Left ventricle myocardium inferior (tissue), 1 donor: ENCODE results near the gene FILIP1L. TPM values are rescaled to one million over a fixed set of nuclear protein-coding genes. Genes with fewer than 3 reads are reported as not detected.
A peak's percentile ranks its signal among the peaks of the same experiment; 100 is the strongest.

ENCODE experiments used
- DNase-seq: peaks from one replicate; pipeline ENCODE4 v3.0.0-alpha.2; 2020
- H3K27ac ChIP-seq: fragments of 200-600 bp; replicated peaks from 2 replicates; pipeline ENCODE4 v1.8.0; 2021
- H3K27me3 ChIP-seq: fragments of 200-600 bp; 2 replicates; pipeline ENCODE4 v1.8.0; 2021; ENCODE audit warnings: low read depth
- H3K36me3 ChIP-seq: fragments of 200-600 bp; 2 replicates; pipeline ENCODE4 v1.8.0; 2021
- H3K4me1 ChIP-seq: fragments of 200-600 bp; 2 replicates; pipeline ENCODE4 v1.8.0; 2021
- H3K4me3 ChIP-seq: fragments of 200-600 bp; 2 replicates; pipeline ENCODE4 v1.8.0; 2021; ENCODE audit warnings: mild to moderate bottlenecking, moderate library complexity
- H3K9me3 ChIP-seq: fragments of 200-600 bp; replicated peaks from 2 replicates; pipeline ENCODE4 v1.8.0; 2021
- intact Hi-C: fragments of 100-400 bp; cut with micrococcal nuclease; formaldehyde crosslinking; loops from one replicate; pipeline ENCODE4 v1.11.0; 2022
- total RNA-seq: library from RNA; stranded (reverse); fragmentation: NEBNext Ultra II Directional; extraction: Animal tissue kit (Norgen Biotek cat#: 25700); gene quantifications from one replicate; pipeline ENCODE4 v1.2.1, GENCODE V29; 2021
- TF ChIP-seq, protein P1 (sequence below): fragments of 200-600 bp; IDR thresholded peaks from 2 replicates; pipeline ENCODE4 v1.8.0; 2021; ENCODE audit warnings: antibody characterized with exemption, mild to moderate bottlenecking, borderline replicate concordance
- donor health status: DM: no; HTN: yes; CAD: no; lungs with severe emphysema.

The FILIP1L gene
- total RNA-seq, 1 donor from 2014 or later, result 84.9 TPM

DNA sequence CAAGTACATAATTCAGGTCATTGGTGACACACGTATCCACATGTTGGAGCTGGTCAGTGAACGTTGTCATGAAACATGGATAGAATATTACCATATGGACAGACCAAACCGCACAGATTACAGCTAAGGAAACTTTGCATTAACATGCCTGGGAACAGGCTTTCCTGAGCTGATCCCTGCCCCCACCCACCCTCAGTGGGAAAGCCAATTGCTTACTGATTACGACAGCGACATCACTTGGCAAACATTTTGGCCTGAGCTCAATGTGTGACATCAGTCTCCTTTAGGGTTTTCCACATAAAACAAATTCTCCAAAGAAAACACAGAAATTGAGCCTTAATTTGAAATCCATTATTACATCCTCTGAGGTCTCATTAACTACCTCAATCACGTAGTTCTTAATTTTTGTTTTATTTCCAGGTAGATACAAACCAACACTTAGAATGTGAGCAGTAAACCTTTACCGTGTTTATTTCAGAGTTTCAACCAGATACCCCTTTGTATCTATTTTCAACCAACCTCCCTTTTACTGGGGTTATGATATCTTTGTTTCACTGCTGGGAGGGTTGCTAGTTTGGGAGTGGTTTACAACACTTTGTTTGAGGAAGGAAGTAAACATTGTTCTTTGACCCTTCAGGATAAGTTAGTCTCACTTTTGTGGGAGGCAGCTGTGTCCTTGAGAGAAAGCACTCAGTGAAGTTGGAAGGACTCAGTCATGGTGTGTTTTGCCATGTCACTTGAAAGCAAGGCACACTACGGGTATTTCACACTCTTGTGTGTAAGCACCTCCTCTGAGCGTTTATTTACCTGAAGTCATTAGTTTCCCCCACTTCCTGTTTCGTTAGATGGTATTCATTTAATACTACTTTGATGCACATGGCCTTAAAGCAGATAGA lies 193.6 kb downstream of the FILIP1L start:
- H3K4me1 ChIP-seq, result peaks cover 56% of the 10 kb centered on the region
- no peak overlapping the region for H3K4me3 ChIP-seq
- no peaks in the 10 kb centered on the region for H3K27me3 ChIP-seq
- H3K9me3 ChIP-seq, result no peaks in the 10 kb centered on the region
- H3K36me3 ChIP-seq, result no peaks in the 10 kb centered on the region
- intact Hi-C loops, result loop anchor here (10.0 kb wide), 1 partner anchor 46 kb away; no protein-coding TSS in a partner anchor
- DNase-seq, result peak; percentile 79
- H3K27ac ChIP-seq, result peak overlapping the region; percentile 88
- TF ChIP-seq, protein P1, sequence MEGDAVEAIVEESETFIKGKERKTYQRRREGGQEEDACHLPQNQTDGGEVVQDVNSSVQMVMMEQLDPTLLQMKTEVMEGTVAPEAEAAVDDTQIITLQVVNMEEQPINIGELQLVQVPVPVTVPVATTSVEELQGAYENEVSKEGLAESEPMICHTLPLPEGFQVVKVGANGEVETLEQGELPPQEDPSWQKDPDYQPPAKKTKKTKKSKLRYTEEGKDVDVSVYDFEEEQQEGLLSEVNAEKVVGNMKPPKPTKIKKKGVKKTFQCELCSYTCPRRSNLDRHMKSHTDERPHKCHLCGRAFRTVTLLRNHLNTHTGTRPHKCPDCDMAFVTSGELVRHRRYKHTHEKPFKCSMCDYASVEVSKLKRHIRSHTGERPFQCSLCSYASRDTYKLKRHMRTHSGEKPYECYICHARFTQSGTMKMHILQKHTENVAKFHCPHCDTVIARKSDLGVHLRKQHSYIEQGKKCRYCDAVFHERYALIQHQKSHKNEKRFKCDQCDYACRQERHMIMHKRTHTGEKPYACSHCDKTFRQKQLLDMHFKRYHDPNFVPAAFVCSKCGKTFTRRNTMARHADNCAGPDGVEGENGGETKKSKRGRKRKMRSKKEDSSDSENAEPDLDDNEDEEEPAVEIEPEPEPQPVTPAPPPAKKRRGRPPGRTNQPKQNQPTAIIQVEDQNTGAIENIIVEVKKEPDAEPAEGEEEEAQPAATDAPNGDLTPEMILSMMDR, result no peak

DNA sequence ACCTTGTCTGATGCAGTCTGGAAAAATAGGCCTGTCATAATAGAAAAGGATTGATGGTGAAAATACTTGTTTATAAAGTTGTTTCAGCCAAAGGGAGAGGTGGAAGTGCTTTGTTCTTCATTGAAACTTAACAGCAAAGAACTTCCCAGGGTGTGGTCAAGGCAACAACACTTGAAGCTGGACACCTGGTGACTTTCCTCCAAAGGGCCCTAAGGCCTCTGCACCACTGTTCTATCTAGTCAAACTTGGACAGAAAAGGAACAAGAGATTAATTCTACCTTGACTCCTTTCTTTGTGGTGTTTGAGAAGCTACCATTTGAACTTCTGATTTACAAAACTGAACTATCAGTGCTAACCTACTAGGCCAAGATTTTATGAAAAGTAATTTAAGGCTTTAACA lies 194.6 kb downstream of the FILIP1L start:
- DNase-seq, result no peak
- H3K36me3 ChIP-seq, result no peaks in the 10 kb centered on the region
- TF ChIP-seq, protein P1, result no peak
- peaks cover 46% of the 10 kb centered on the region for H3K4me1 ChIP-seq
- H3K9me3 ChIP-seq, result no peaks in the 10 kb centered on the region
- no peak overlapping the region for H3K4me3 ChIP-seq
- peak overlapping the region; percentile 88 for H3K27ac ChIP-seq
- intact Hi-C loops, result loop anchor here (10.0 kb wide), 1 partner anchor 45 kb away; no protein-coding TSS in a partner anchor
- no peaks in the 10 kb centered on the region for H3K27me3 ChIP-seq

DNA sequence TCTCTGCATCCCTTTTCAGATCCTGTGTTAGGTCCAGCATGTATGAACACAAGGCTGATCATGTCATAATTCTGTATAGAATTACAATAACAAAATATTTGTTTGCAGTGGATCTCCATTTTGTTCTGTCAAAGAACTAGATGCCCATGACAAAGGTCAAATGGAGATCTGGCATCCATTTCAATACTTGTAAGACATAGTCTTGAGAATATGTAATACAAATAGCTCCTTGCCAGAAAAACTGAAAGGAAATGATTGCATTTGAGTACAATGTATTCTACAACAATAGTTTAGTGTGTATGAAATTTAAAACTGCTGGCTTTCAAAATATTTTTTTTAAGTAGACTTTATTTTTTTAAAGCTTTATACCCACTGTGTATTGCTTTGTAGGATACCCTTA lies 195.6 kb downstream of the FILIP1L start:
- intact Hi-C loops, result no loop called here
- Histone ChIP-seq H3K4me1 (peaks cover 46% of the 10 kb centered on the region), H3K9me3 (no peaks in the 10 kb centered on the region), H3K4me3 (no peak overlapping the region), H3K27me3 (no peaks in the 10 kb centered on the region), H3K27ac (peak overlapping the region; percentile 88), H3K36me3 (no peaks in the 10 kb centered on the region)
- DNase-seq, result no peak
- TF ChIP-seq, protein P1, result no peak

DNA sequence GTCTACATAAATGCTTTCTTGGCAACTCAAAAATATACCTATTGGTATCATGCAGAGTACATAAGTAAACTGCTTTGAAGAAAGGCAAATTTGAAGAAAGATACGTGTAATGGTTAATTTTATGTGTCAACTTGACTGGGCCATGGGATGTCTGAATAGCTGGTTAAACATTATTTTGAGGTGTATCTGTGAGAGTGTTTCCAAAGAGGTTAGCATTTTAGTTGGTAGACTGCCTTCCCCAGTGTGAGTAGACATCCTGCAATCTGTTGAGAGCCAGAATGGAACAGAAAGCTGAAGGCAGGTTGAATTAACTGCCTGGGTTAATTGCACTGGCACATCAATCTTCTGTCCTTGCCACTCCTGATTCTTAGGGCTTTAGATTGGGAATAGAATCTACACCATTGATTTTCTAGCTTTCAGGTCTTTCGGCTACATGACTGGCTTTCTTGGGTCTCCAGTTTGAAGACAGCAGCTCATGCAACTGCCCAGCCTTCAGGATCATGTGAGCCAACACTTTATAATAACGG lies 198.3 kb downstream of the FILIP1L start:
- Histone ChIP-seq H3K27me3 (no peaks in the 10 kb centered on the region), H3K4me3 (no peak overlapping the region), H3K36me3 (no peaks in the 10 kb centered on the region), H3K4me1 (peaks cover 30% of the 10 kb centered on the region), H3K27ac (no peak overlapping the region), H3K9me3 (no peaks in the 10 kb centered on the region)
- TF ChIP-seq, protein P1, result no peak
- DNase-seq, result no peak
- intact Hi-C loops, result no loop called here

DNA sequence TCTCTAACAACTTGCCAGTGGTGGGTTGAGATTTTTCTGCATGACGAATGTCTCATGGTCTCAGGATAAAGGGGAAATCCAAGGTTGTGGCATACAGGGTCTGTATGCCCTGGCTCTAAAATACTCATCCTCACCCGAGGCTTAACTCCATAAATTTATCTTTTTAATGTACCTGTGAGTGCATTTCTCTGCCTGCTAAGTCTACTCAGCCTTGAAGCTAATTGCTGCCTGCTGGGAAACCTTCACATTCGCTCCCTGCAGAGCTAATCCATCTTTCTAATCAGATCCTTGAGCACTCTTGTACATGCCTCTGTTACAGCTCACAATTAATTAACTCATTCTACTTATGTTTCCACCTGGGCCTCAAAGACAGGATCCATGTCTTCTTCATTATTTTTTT lies 202.9 kb downstream of the FILIP1L start:
- no peak for DNase-seq
- no peak overlapping the region for H3K4me3 ChIP-seq
- no peak overlapping the region for H3K27ac ChIP-seq
- TF ChIP-seq, protein P1, result no peak
- H3K36me3 ChIP-seq, result no peaks in the 10 kb centered on the region
- intact Hi-C loops, result no loop called here
- H3K9me3 ChIP-seq, result no peaks in the 10 kb centered on the region
- no peaks in the 10 kb centered on the region for H3K27me3 ChIP-seq
- peaks cover 5% of the 10 kb centered on the region for H3K4me1 ChIP-seq
